HG02610 (cell line): ENCODE results near the gene MYBPHL.

ENCODE experiments used
- ATAC-seq: cut with Tn5 transposase; IDR thresholded peaks from one replicate; pipeline ENCODE4 v1.9.1; 2021; ENCODE audit warnings: mild to moderate bottlenecking, moderate library complexity; ENCODE audit not compliant: unreplicated experiment

The MYBPHL gene

DNA sequence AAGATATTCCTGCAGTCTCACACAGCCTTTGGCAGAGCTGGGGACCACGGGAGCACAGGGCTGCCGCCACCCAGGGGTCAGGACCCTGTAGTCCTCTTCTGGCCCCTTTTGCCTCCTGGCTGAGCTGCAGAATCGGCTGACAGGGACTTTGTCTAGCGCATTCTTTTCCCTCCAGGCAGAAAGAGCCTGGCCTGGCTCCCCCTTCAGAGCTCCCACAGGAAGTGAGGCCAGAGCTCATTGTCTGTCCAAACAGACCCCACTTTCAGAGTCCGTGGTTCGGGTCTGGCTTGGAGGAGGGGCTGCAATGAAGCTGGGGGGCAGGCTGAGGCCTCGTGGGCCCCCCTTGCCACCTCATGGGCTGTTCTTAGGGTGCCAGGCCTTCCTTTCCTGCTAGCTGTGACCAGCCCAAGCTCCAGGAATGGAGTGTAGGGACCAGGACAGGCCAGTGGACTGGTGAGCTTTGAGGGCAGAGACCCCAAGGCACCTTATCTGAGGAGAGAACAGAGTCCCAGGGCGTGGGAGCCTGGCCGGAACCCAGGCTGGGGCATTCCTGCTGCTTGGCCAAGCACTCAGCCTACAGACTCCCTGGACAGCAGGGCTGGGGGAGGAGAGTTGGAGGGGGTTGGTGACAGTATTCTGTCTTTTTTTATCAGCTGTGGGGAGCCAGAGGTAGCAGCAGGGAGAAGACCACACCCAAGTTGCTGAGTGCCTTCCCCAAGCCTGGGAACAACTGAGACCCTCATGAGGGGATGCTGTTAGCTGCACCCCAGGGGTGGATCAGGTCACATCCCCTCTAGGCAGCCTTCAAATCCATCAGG is 52.8 kb downstream of the MYBPHL start:
- no peak for ATAC-seq

GRCh38 chr1:109252893-109253802 is 53.7 kb downstream of the MYBPHL start:
- ATAC-seq = no peak

- no peak for ATAC-seq
Measured at GRCh38 chr1:109252167-109252892, 54.5 kb downstream of the MYBPHL start.

DNA sequence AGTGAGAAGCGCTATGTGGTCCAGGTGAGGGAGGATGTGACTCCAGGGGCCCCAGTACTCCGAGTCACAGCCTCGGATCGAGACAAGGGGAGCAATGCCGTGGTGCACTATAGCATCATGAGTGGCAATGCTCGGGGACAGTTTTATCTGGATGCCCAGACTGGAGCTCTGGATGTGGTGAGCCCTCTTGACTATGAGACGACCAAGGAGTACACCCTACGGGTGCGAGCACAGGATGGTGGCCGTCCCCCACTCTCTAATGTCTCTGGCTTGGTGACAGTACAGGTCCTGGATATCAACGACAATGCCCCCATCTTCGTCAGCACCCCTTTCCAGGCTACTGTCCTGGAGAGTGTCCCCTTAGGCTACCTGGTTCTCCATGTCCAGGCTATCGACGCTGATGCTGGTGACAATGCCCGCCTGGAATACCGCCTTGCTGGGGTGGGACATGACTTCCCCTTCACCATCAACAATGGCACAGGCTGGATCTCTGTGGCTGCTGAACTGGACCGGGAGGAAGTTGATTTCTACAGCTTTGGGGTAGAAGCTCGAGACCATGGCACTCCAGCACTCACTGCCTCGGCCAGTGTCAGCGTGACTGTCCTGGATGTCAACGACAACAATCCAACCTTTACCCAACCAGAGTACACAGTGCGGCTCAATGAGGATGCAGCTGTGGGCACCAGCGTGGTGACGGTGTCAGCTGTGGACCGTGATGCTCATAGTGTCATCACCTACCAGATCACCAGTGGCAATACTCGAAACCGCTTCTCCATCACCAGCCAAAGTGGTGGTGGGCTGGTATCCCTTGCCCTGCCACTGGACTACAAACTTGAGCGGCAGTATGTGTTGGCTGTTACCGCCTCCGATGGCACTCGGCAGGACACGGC is 55.3 kb downstream of the MYBPHL start:
- no peak for ATAC-seq

DNA sequence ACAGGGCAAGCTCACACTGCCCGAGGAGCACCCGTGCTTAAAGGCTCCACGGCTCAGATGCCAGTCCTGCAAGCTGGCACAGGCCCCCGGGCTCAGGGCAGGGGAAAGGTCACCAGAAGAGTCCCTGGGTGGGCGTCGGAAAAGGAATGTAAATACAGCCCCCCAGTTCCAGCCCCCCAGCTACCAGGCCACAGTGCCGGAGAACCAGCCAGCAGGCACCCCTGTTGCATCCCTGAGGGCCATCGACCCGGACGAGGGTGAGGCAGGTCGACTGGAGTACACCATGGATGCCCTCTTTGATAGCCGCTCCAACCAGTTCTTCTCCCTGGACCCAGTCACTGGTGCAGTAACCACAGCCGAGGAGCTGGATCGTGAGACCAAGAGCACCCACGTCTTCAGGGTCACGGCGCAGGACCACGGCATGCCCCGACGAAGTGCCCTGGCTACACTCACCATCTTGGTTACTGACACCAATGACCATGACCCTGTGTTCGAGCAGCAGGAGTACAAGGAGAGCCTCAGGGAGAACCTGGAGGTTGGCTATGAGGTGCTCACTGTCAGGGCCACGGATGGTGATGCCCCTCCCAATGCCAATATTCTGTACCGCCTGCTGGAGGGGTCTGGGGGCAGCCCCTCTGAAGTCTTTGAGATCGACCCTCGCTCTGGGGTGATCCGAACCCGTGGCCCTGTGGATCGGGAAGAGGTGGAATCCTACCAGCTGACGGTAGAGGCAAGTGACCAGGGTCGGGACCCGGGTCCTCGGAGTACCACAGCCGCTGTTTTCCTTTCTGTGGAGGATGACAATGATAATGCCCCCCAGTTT is 56.1 kb downstream of the MYBPHL start:
- no peak for ATAC-seq

- peak; percentile 21 for ATAC-seq
Measured at GRCh38 chr1:109249654-109250401, 57.0 kb downstream of the MYBPHL start.

- ATAC-seq = peak; percentile 77
Measured at GRCh38 chr1:109248797-109249629, 57.8 kb downstream of the MYBPHL start, which contains the start of gene CELSR2. TSS of gene CELSR2 (plus strand) at chr1:109249539. CDS start at chr1:109250080, 541 bp downstream.

DNA sequence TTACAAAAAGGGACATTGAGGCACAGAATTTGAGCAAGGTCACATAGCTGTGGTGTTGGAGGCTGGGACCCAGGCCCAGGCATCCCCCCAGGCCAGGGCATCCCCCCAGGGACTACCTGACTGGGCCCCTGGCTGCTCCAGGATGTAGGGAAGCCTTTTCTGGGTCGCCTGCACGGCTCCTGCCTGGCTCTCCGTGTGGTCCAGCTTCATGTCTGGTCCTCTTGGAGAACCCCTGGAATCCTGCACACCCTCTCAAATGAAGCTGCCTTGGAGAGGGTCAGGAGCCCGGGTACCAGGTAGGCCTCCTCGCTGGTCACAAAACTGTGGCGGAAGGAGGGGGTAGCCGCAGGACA is 58.4 kb downstream of the MYBPHL start:
- no peak for ATAC-seq

GRCh38 chr1:109247401-109248365 is 59.1 kb downstream of the MYBPHL start:
- no peak for ATAC-seq

DNA sequence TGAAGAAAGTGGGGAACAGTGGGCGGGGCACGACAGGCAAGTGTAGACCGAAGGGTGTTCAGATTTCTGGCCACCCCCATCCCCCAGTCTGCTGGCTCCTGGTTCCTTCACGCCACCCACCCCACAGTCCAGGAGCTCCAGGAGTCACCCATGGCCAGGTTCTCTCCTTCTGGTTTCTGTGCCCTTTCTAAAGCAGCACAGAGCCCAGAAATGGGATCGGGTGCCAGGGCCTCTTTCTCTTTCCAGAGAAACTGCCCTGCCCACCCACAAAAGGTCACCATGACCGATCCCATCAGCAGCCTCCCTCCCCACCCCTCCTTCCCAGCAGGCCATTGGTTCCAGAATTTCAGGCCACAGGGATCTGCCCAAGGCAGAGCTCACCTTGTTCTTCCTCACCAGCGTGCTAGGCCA is 60.7 kb downstream of the MYBPHL start:
- no peak for ATAC-seq

DNA sequence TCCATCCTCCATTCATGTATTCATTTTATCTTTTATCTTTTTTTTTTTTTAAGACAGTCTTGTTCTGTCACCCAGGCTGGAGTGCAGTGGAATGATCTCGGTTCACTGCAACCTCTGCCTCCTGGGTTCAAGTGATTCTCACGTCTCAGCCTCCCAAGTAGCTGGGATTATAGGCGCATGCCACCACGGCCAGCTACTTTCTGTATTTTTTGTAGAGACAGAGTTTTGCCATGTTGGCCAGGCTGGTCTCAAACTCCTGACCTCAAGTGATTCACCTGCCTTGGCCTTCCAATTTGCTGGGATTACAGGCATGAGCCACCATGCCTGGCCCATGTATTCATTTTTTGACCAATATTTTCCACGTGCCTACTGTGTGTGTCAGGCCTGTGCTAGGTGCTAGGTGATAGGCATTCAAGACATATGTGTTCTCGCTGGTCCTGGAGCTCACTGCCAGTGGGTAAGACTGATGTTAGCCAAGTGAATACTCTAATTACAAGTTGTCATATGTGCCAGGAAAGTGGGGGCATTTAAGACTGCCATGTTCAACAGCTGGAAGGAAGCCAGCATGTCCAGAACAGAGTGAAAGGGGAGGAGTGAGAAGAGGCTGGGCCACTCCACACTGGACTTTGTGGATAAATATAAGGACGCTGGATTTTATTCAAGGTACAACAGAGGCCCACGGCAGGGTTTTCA is 62.8 kb downstream of the MYBPHL start:
- ATAC-seq = no peak

DNA sequence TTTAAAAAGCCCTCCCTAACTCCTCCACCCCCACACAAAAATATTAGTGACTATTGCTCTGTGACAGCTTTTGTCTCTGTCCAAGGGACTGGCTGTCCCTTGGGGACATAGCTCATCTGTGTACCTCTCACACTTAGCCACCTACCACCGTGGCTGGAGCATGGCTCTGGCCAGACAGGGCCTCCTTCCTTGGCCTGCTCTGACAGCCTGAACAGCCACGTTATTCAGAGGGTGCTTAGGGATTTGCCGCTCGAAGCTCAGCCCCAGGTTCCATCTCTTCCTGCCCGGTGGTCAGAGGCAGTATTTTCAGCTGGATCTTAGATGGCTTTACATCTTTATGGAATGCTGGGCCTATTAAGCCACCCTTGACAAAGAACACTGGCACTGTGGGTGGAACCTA is 63.6 kb downstream of the MYBPHL start:
- ATAC-seq = no peak

DNA sequence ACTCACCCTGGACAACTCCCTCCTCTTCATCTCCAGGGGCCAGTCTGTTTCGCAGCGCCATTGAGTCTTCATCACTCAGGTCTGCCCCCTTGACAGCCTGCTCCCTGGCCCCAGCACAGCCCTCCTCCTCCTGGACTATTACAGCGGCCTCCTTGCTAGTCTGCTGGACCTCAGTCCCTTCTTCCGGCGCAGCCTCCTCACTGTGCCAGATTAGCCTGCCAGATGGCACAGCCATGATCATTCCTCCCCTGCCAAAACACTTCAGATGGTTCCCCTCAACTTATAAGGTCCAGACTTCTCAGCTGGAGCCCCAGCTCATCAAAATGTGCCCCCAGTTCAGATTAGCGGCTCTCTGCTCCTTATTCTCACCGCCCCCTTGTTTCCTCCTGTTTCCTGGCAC is 64.4 kb downstream of the MYBPHL start:
- ATAC-seq = no peak
